A673 (cell line): Measurements from ENCODE around the gene TRPC3. TPM values are rescaled to one million over a fixed set of nuclear protein-coding genes. Genes with fewer than 3 reads are reported as not detected.

Experiments used
- BruUV-seq: library from RNA; stranded (reverse); fragments of 400-500 nt; replicated peaks from 2 replicates; lab custom pipeline; 2021; lab: Mats Ljungman, UMichigan
- CTCF ChIA-PET: fragments of 300-600 bp; sonication (Branson Sonifier 250); formaldehyde crosslinking; loops from one replicate; lab custom pipeline; 2022; ENCODE audit warnings: antibody characterized with exemption; lab: Charles Lee
- POLR2A ChIA-PET: fragments of 300-600 bp; sonication (Branson Sonifier 250); formaldehyde crosslinking; loops from one replicate; lab custom pipeline; 2022; ENCODE audit warnings: antibody characterized with exemption; ENCODE audit not compliant: low non-redundant PET; lab: Charles Lee
- DNase-seq: peaks from one replicate; pipeline ENCODE4 v3.0.0-alpha.2; 2015; ENCODE audit warnings: low spot score
- H3K27ac ChIP-seq: fragments of 200-600 bp; sonication (generic); 2 replicates; pipeline ENCODE4 v1.5.1; 2016; ENCODE audit warnings: mixed run types, low read depth, mild to moderate bottlenecking, mixed read lengths, antibody characterized with exemption, low read length; ENCODE audit not compliant: poor library complexity, severe bottlenecking
- H3K27me3 ChIP-seq: fragments of 200-600 bp; sonication (generic); replicated peaks from 2 replicates; pipeline ENCODE4 v1.6.1; 2017; ENCODE audit warnings: mixed run types, low read depth, mild to moderate bottlenecking, mixed read lengths, antibody characterized with exemption, low read length; ENCODE audit not compliant: insufficient read depth, poor library complexity
- H3K36me3 ChIP-seq: fragments of 200-600 bp; sonication (generic); 2 replicates; pipeline ENCODE4 v1.6.1; 2016; ENCODE audit warnings: mixed run types, mild to moderate bottlenecking, mixed read lengths, antibody characterized with exemption, low read length; ENCODE audit not compliant: insufficient read depth, poor library complexity, severe bottlenecking
- H3K4me1 ChIP-seq: fragments of 200-600 bp; sonication (generic); 2 replicates; pipeline ENCODE4 v1.6.1; 2017; ENCODE audit warnings: mixed run types, mild to moderate bottlenecking, mixed read lengths, antibody characterized with exemption, low read length; ENCODE audit not compliant: insufficient read depth, poor library complexity, severe bottlenecking
- H3K4me3 ChIP-seq: fragments of 200-600 bp; sonication (generic); 2 replicates; pipeline ENCODE4 v1.5.1; 2016; ENCODE audit warnings: low read depth, mixed run types, mild to moderate bottlenecking, mixed read lengths, low read length; ENCODE audit not compliant: poor library complexity, severe bottlenecking
- H3K9me3 ChIP-seq: fragments of 200-600 bp; sonication (generic); 2 replicates; pipeline ENCODE4 v1.6.1; 2016; ENCODE audit warnings: mixed run types, low read depth, mild to moderate bottlenecking, mixed read lengths, antibody characterized with exemption, low read length; ENCODE audit not compliant: poor library complexity, severe bottlenecking
- CTCF ChIP-seq: fragments of 300-800, 200-600 bp; sonication (generic); conservative IDR thresholded peaks from 2 replicates; pipeline ENCODE4 v1.5.1; 2017; ENCODE audit warnings: low read depth, mild to moderate bottlenecking, antibody characterized with exemption, low read length, moderate library complexity, mixed read lengths
- EZH2 ChIP-seq: fragments of 200-600 bp; sonication (generic); IDR thresholded peaks from 2 replicates; pipeline ENCODE4 v1.6.1; 2017; ENCODE audit warnings: borderline replicate concordance, low read depth, mild to moderate bottlenecking, mixed read lengths, antibody characterized with exemption, low read length; ENCODE audit not compliant: poor library complexity, severe bottlenecking
- intact Hi-C: fragments of 100-400 bp; cut with micrococcal nuclease; formaldehyde crosslinking; loops from one replicate; pipeline ENCODE4 v1.10.0; 2022; ENCODE audit not compliant: unreplicated experiment
- total RNA-seq: library from RNA; stranded (reverse); gene quantifications from 2 replicates; pipeline ENCODE4 v1.2.3, GENCODE V29; 2021

Gene TRPC3
- total RNA-seq, 1 experiment from 2014 or later = 0.24 TPM

- no peak overlapping the region for H3K27ac ChIP-seq
- H3K27me3 ChIP-seq = peaks cover 5% of the 10 kb centered on the region
- ChIA-PET CTCF (no interaction called here), POLR2A (no interaction called here)
- intact Hi-C loops = no loop called here
- no peaks in the 10 kb centered on the region for H3K36me3 ChIP-seq
- TF ChIP-seq EZH2 = no peak
- TF ChIP-seq CTCF = no peak
- H3K4me1 ChIP-seq = no peaks in the 10 kb centered on the region
- no TSS peak for BruUV-seq
- H3K9me3 ChIP-seq = no peaks in the 10 kb centered on the region
- DNase-seq = no peak
- no peak overlapping the region for H3K4me3 ChIP-seq
Measured at GRCh38 chr4:121885115-121885514, 66.7 kb downstream of the TRPC3 start.

GRCh38 chr4:121881158-121881557, 70.7 kb downstream of the TRPC3 start:
- CTCF ChIA-PET = no interaction called here
- no peak for TF ChIP-seq EZH2
- TF ChIP-seq CTCF = no peak
- H3K27ac ChIP-seq = no peak overlapping the region
- H3K9me3 ChIP-seq = no peaks in the 10 kb centered on the region
- no TSS peak for BruUV-seq
- no peaks in the 10 kb centered on the region for H3K36me3 ChIP-seq
- peaks cover 12% of the 10 kb centered on the region for H3K27me3 ChIP-seq
- H3K4me1 ChIP-seq = no peaks in the 10 kb centered on the region
- no peak for DNase-seq
- intact Hi-C loops = no loop called here
- no peak overlapping the region for H3K4me3 ChIP-seq
- POLR2A ChIA-PET = no interaction called here

GRCh38 chr4:121879135-121879534, 72.7 kb downstream of the TRPC3 start:
- ChIA-PET POLR2A (no interaction called here), CTCF (no interaction called here)
- TF ChIP-seq CTCF (no peak), EZH2 (no peak)
- no peaks in the 10 kb centered on the region for H3K4me1 ChIP-seq
- H3K4me3 ChIP-seq = no peak overlapping the region
- intact Hi-C loops = no loop called here
- no peaks in the 10 kb centered on the region for H3K36me3 ChIP-seq
- peaks cover 12% of the 10 kb centered on the region for H3K27me3 ChIP-seq
- DNase-seq = no peak
- no peak overlapping the region for H3K27ac ChIP-seq
- H3K9me3 ChIP-seq = no peaks in the 10 kb centered on the region
- BruUV-seq = no TSS peak
